ENCODE measurements around the gene PHACTR3. TPM values are rescaled to one million over a fixed set of nuclear protein-coding genes. Genes with fewer than 3 reads are reported as not detected.

Gene PHACTR3
- total RNA-seq, 1 donor from 2014 or later = 8.7 TPM

GRCh38 chr20:59634435-59635005 lies 30.2 kb downstream of the PHACTR3 start:
- no peaks in the 10 kb centered on the region for H3K9me3 Mint-ChIP-seq (ENCODE audit: unreplicated experiment)

GRCh38 chr20:59636766-59637370 lies 32.5 kb downstream of the PHACTR3 start:
- no peak overlapping the region for H3K27ac Mint-ChIP-seq (ENCODE audit: unreplicated experiment)
- H3K4me1 Mint-ChIP-seq (ENCODE audit: unreplicated experiment) = peaks cover 3% of the 10 kb centered on the region
- no peak for DNase-seq (ENCODE audit: low spot score)
- TF ChIP-seq CTCF (IDR thresholded peaks at IDR 0.05; ENCODE audit: unreplicated experiment) = no peak
- no peaks in the 10 kb centered on the region for H3K9me3 Mint-ChIP-seq (ENCODE audit: unreplicated experiment)
- no peaks in the 10 kb centered on the region for H3K36me3 Mint-ChIP-seq (ENCODE audit: low read depth, unreplicated experiment)
- H3K4me3 Mint-ChIP-seq (ENCODE audit: unreplicated experiment) = no peak overlapping the region
- H3K27me3 Mint-ChIP-seq (ENCODE audit: unreplicated experiment) = no peaks in the 10 kb centered on the region

More at GRCh38 chr20:59634435-59635005, 30.2 kb downstream of the PHACTR3 start:
- no peak overlapping the region for H3K4me3 Mint-ChIP-seq (ENCODE audit: unreplicated experiment)
- no peak for TF ChIP-seq CTCF (IDR thresholded peaks at IDR 0.05; ENCODE audit: unreplicated experiment)
- peaks cover 1% of the 10 kb centered on the region for H3K27me3 Mint-ChIP-seq (ENCODE audit: unreplicated experiment)
- no peak for DNase-seq (ENCODE audit: low spot score)
- H3K4me1 Mint-ChIP-seq (ENCODE audit: unreplicated experiment) = peaks cover 3% of the 10 kb centered on the region
- peaks cover 5% of the 10 kb centered on the region for H3K36me3 Mint-ChIP-seq (ENCODE audit: low read depth, unreplicated experiment)
- no peak overlapping the region for H3K27ac Mint-ChIP-seq (ENCODE audit: unreplicated experiment)

GRCh38 chr20:59640267-59640666 lies 35.9 kb downstream of the PHACTR3 start:
- no peak overlapping the region for H3K4me3 Mint-ChIP-seq (ENCODE audit: unreplicated experiment)
- TF ChIP-seq CTCF (IDR thresholded peaks at IDR 0.05; ENCODE audit: unreplicated experiment) = no peak
- no peak overlapping the region for H3K27ac Mint-ChIP-seq (ENCODE audit: unreplicated experiment)
- no peaks in the 10 kb centered on the region for H3K9me3 Mint-ChIP-seq (ENCODE audit: unreplicated experiment)
- no peak for DNase-seq (ENCODE audit: low spot score)
- peaks cover 3% of the 10 kb centered on the region for H3K4me1 Mint-ChIP-seq (ENCODE audit: unreplicated experiment)
- no peaks in the 10 kb centered on the region for H3K36me3 Mint-ChIP-seq (ENCODE audit: low read depth, unreplicated experiment)
- H3K27me3 Mint-ChIP-seq (ENCODE audit: unreplicated experiment) = no peaks in the 10 kb centered on the region

GRCh38 chr20:59643615-59644061 lies 39.3 kb downstream of the PHACTR3 start:
- no peak overlapping the region for H3K4me3 Mint-ChIP-seq (ENCODE audit: unreplicated experiment)
- TF ChIP-seq CTCF (IDR thresholded peaks at IDR 0.05; ENCODE audit: unreplicated experiment) = no peak
- H3K4me1 Mint-ChIP-seq (ENCODE audit: unreplicated experiment) = no peaks in the 10 kb centered on the region
- H3K36me3 Mint-ChIP-seq (ENCODE audit: low read depth, unreplicated experiment) = peaks cover 11% of the 10 kb centered on the region
- H3K9me3 Mint-ChIP-seq (ENCODE audit: unreplicated experiment) = peaks cover 9% of the 10 kb centered on the region
- DNase-seq (ENCODE audit: low spot score) = no peak
- no peaks in the 10 kb centered on the region for H3K27me3 Mint-ChIP-seq (ENCODE audit: unreplicated experiment)
- H3K27ac Mint-ChIP-seq (ENCODE audit: unreplicated experiment) = no peak overlapping the region

- H3K27me3 Mint-ChIP-seq (ENCODE audit: unreplicated experiment) = no peaks in the 10 kb centered on the region
- H3K4me1 Mint-ChIP-seq (ENCODE audit: unreplicated experiment) = no peaks in the 10 kb centered on the region
- TF ChIP-seq CTCF (IDR thresholded peaks at IDR 0.05; ENCODE audit: unreplicated experiment) = no peak
- H3K4me3 Mint-ChIP-seq (ENCODE audit: unreplicated experiment) = no peak overlapping the region
- DNase-seq (ENCODE audit: low spot score) = no peak
- H3K9me3 Mint-ChIP-seq (ENCODE audit: unreplicated experiment) = peaks cover 9% of the 10 kb centered on the region
- H3K36me3 Mint-ChIP-seq (ENCODE audit: low read depth, unreplicated experiment) = peaks cover 11% of the 10 kb centered on the region
- no peak overlapping the region for H3K27ac Mint-ChIP-seq (ENCODE audit: unreplicated experiment)
Measured at GRCh38 chr20:59644371-59644939, 40.1 kb downstream of the PHACTR3 start.
